HG03439 (cell line): ENCODE data around the gene RPS6KA5.

ENCODE experiments used
- ATAC-seq: cut with Tn5 transposase; IDR thresholded peaks from one replicate; pipeline ENCODE4 v1.9.1; 2021; ENCODE audit warnings: mild to moderate bottlenecking, moderate library complexity; ENCODE audit not compliant: unreplicated experiment

Gene RPS6KA5

GRCh38 chr14:91029456-91030217, 30.8 kb downstream of the RPS6KA5 start:
- no peak for ATAC-seq

- no peak for ATAC-seq
These were observed 32.9 kb downstream of the RPS6KA5 start for GRCh38 chr14:91027561-91027960.

- ATAC-seq: peak; percentile 81
These were observed 37.8 kb downstream of the RPS6KA5 start for GRCh38 chr14:91022622-91023028.

GRCh38 chr14:91021991-91022621, 38.3 kb downstream of the RPS6KA5 start:
- ATAC-seq: peak; percentile 27

- no peak for ATAC-seq
These were observed 39.3 kb downstream of the RPS6KA5 start for GRCh38 chr14:91021115-91021514.

- no peak for ATAC-seq
These were observed 40.8 kb downstream of the RPS6KA5 start for GRCh38 chr14:91019673-91020072.

- ATAC-seq: no peak
These were observed 42.0 kb downstream of the RPS6KA5 start for GRCh38 chr14:91018481-91018880.

- no peak for ATAC-seq
These were observed 43.5 kb downstream of the RPS6KA5 start for GRCh38 chr14:91016800-91017410.

- ATAC-seq: no peak
These were observed 45.0 kb downstream of the RPS6KA5 start for GRCh38 chr14:91015435-91015834.

- no peak for ATAC-seq
These were observed 48.4 kb downstream of the RPS6KA5 start for GRCh38 chr14:91012045-91012444.

GRCh38 chr14:91010153-91010533, 50.3 kb downstream of the RPS6KA5 start:
- ATAC-seq: no peak

- peak; percentile 89 for ATAC-seq
These were observed 50.8 kb downstream of the RPS6KA5 start for GRCh38 chr14:91009501-91010152.

GRCh38 chr14:91008759-91009409, 51.6 kb downstream of the RPS6KA5 start:
- peak; percentile 22 for ATAC-seq

GRCh38 chr14:91005716-91006115, 54.7 kb downstream of the RPS6KA5 start:
- ATAC-seq: no peak

GRCh38 chr14:91004987-91005386, 55.5 kb downstream of the RPS6KA5 start:
- no peak for ATAC-seq

GRCh38 chr14:90999299-90999698, 61.1 kb downstream of the RPS6KA5 start:
- no peak for ATAC-seq

GRCh38 chr14:90996967-90997366, 63.5 kb downstream of the RPS6KA5 start:
- no peak for ATAC-seq

- ATAC-seq: no peak
These were observed 64.7 kb downstream of the RPS6KA5 start for GRCh38 chr14:90995785-90996184.

GRCh38 chr14:90993792-90994191, 66.6 kb downstream of the RPS6KA5 start:
- no peak for ATAC-seq

- no peak for ATAC-seq
These were observed 68.6 kb downstream of the RPS6KA5 start for GRCh38 chr14:90991690-90992443.
